ENCODE data around the gene USP40. TPM values are rescaled to one million over a fixed set of nuclear protein-coding genes. Genes with fewer than 3 reads are reported as not detected.

Gene USP40
- total RNA-seq, 4 donors from 2014 or later, result 12.3 to 23.3 (median 20.1) TPM

- no peak overlapping the region for H3K4me3 ChIP-seq
- no peaks in the 10 kb centered on the region for H3K9me3 ChIP-seq
- H3K27me3 ChIP-seq, result no peaks in the 10 kb centered on the region
- peaks cover 5 to 24% (median 19%) of the 10 kb centered on the region in 4 donors for H3K4me1 ChIP-seq
- H3K36me3 ChIP-seq, result peaks cover 20 to 88% (median 71%) of the 10 kb centered on the region in 4 donors
- intact Hi-C loops (cut with DNase I), result no loop called here
- WGBS, result 97% methylated on average over 7 of the region's 7 CpGs
- no peak for DNase-seq (ENCODE audit: extremely low spot score)
- no peak for TF ChIP-seq EP300 (IDR thresholded peaks at IDR 0.05)
- no peak for TF ChIP-seq CTCF (IDR thresholded peaks at IDR 0.05)
- TF ChIP-seq POLR2AphosphoS5 (IDR thresholded peaks at IDR 0.05), result no peak
- TF ChIP-seq POLR2A (IDR thresholded peaks at IDR 0.05; ENCODE audit: low read depth), result no peak
- H3K27ac ChIP-seq (replicated peaks in 1 of 4), result no peak overlapping the region
These were observed 75.8 kb downstream of the USP40 start for GRCh38 chr2:233490831-233491230.

GRCh38 chr2:233489666-233490065, 76.9 kb downstream of the USP40 start:
- H3K36me3 ChIP-seq, result peaks cover 20 to 90% (median 75%) of the 10 kb centered on the region in 4 donors

GRCh38 chr2:233489143-233489542, 77.4 kb downstream of the USP40 start:
- no peak for DNase-seq (ENCODE audit: extremely low spot score)
- peaks cover 24 to 90% (median 79%) of the 10 kb centered on the region in 4 donors for H3K36me3 ChIP-seq
- 87% methylated on average over 10 of the region's 10 CpGs for whole genome bisulfite sequencing
- intact Hi-C loops (cut with DNase I), result no loop called here
- no peaks in the 10 kb centered on the region for H3K27me3 ChIP-seq
- H3K9me3 ChIP-seq, result no peaks in the 10 kb centered on the region
- no peak overlapping the region for H3K4me3 ChIP-seq
- peak overlapping the region in 2 of 4 donors; percentile 2 to 19 for H3K27ac ChIP-seq (replicated peaks in 1 of 4)
- peaks cover 5 to 24% (median 19%) of the 10 kb centered on the region in 4 donors for H3K4me1 ChIP-seq
- no peak for TF ChIP-seq CTCF (IDR thresholded peaks at IDR 0.05)
- no peak for TF ChIP-seq POLR2A (IDR thresholded peaks at IDR 0.05; ENCODE audit: low read depth)
- TF ChIP-seq EP300 (IDR thresholded peaks at IDR 0.05), result no peak
- TF ChIP-seq POLR2AphosphoS5 (IDR thresholded peaks at IDR 0.05), result no peak

More at GRCh38 chr2:233489666-233490065, 76.9 kb downstream of the USP40 start:
- Histone ChIP-seq H3K4me3 (no peak overlapping the region), H3K27me3 (no peaks in the 10 kb centered on the region), H3K9me3 (no peaks in the 10 kb centered on the region), H3K4me1 (peaks cover 5 to 24% (median 19%) of the 10 kb centered on the region in 4 donors), H3K27ac (replicated peaks in 1 of 4) (peak overlapping the region in 2 of 4 donors; percentile 2 to 19)
- 90% methylated on average over 6 of the region's 6 CpGs for WGBS
- TF ChIP-seq POLR2AphosphoS5 (IDR thresholded peaks at IDR 0.05), result no peak
- TF ChIP-seq EP300 (IDR thresholded peaks at IDR 0.05), result no peak
- no peak for TF ChIP-seq POLR2A (IDR thresholded peaks at IDR 0.05; ENCODE audit: low read depth)
- no peak for TF ChIP-seq CTCF (IDR thresholded peaks at IDR 0.05)
- no peak for DNase-seq (ENCODE audit: extremely low spot score)
- intact Hi-C loops (cut with DNase I), result no loop called here

- Histone ChIP-seq H3K27ac (replicated peaks in 1 of 4) (no peak overlapping the region), H3K27me3 (no peaks in the 10 kb centered on the region), H3K36me3 (peaks cover 35 to 92% (median 82%) of the 10 kb centered on the region in 4 donors), H3K4me3 (no peak overlapping the region), H3K4me1 (peaks cover 5 to 24% (median 19%) of the 10 kb centered on the region in 4 donors), H3K9me3 (no peaks in the 10 kb centered on the region)
- no peak for DNase-seq (ENCODE audit: extremely low spot score)
- no peak for TF ChIP-seq CTCF (IDR thresholded peaks at IDR 0.05)
- no peak for TF ChIP-seq POLR2AphosphoS5 (IDR thresholded peaks at IDR 0.05)
- TF ChIP-seq EP300 (IDR thresholded peaks at IDR 0.05), result no peak
- TF ChIP-seq POLR2A (IDR thresholded peaks at IDR 0.05; ENCODE audit: low read depth), result no peak
- intact Hi-C loops (cut with DNase I), result no loop called here
- WGBS, result 76% methylated on average over 9 of the region's 9 CpGs
These were observed 78.7 kb downstream of the USP40 start for GRCh38 chr2:233487748-233488345.

All from esophagus muscularis mucosa (tissue), 4 donors.